GF-D8 (cell line): ENCODE measurements around the gene LDB2.
"Not testable (repeated sequence)": the region's sequence is repeated elsewhere in the genome, so short reads cannot be mapped to it uniquely, and the experiment has no call there.

Experiments
- DNase-seq: peaks from one replicate; lab custom pipeline; 2025; lab: John Stamatoyannopoulos, UW

LDB2 gene

DNA sequence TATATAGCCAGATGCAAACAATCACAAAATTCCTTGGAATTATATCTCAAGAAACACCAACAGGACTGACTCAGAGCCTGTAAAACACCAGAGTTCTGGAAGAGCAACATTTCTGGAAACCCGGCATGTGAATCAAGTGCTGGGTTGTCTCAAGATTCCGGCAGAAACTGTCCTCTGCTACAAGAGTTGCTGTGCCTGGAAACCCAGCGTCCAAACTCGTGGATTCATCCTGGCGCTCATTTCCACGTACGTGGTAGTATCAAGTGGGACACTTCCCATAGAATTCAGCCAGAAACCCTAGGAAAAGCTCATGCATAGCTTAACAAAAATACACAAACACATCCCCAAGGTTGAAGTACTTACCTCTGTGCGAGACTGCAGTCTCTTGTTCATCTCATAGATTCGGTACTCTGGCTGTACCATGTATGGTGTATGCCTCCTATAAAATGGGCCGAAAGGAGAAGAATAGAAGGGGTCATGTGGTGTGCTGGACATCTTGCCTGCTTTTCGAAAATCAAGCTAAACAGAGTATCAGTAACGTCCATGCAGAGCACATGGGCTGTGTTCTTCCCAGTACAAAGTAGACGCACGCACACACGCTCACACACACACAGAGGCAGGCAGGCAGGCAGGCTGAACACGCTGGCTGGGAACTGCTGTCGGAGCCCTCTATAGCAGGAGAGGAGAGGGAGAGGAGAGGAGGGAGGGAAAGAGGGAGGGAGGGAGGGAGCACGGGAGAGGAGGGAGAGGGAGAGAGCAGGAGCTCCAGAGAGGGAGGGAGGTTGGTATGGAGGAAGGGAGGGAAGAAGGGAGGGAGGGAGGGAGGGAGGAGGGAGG lies at the start of gene LDB2:
Gene LDB2, minus strand, starts transcription at position 655 of the 837 bp plus-strand sequence.
- no peak for DNase-seq

DNA sequence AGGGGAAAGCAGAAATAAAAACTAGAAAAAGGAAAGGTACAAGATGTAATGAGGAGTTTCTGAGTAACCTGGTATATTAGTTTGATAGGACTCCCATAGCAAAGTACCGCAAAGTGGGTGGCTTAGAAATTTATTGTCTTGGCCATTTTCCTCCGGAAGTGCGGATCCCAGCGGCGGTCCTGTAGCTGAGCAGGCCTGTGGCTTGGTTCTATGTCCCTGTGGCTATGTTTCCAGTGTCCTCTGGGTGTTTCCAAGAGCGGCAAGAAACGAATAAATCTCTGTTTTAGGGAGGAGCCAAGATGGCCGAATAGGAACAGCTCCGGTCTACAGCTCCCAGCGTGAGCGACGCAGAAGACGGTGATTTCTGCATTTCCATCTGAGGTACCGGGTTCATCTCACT lies 44.0 kb upstream of the LDB2 start:
- DNase-seq, result no peak

DNA sequence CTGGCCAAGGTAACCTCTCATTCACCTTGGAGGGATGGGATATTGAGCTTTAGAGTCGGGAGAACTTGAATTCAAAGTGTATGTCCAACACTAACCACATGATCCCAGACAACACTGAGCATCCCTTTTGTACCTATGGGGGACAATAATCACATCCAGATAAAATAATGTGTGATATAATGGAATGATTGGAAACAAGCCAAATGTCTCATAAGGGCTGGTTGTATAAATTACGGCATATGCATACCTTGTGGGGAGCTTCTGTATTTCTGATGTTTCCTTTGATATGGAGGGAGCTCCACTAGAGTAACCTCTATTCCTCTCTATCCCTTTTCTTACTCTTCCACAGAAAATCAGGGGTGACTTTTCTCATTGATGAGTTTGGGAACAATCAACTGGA lies 40.7 kb upstream of the LDB2 start:
- no peak for DNase-seq

DNA sequence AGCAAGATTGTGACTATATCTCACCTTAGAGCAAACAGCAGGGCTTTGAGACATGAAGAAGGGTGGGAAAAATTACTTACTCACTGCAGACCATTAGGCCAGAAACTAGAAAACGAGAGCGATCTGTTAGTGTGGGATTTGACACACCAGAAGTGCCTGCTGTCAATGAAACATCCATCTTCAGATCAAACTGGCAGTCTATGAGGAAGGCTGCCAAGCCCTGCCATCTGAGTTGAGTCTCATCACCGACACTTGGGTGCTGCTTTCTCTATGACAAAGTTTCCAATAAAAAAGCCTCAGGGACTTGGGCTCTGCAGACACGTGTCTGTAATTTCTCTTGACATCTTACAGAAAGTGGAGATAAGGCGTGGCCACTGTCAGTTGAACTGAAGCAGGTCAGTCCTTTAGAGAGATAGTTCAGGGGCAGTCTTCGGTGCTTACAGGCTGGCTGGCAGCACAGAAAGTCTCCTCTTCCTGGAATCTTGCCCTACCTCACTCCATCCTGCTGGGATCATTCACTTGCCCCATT lies 40.1 kb upstream of the LDB2 start:
- DNase-seq, result no peak

DNA sequence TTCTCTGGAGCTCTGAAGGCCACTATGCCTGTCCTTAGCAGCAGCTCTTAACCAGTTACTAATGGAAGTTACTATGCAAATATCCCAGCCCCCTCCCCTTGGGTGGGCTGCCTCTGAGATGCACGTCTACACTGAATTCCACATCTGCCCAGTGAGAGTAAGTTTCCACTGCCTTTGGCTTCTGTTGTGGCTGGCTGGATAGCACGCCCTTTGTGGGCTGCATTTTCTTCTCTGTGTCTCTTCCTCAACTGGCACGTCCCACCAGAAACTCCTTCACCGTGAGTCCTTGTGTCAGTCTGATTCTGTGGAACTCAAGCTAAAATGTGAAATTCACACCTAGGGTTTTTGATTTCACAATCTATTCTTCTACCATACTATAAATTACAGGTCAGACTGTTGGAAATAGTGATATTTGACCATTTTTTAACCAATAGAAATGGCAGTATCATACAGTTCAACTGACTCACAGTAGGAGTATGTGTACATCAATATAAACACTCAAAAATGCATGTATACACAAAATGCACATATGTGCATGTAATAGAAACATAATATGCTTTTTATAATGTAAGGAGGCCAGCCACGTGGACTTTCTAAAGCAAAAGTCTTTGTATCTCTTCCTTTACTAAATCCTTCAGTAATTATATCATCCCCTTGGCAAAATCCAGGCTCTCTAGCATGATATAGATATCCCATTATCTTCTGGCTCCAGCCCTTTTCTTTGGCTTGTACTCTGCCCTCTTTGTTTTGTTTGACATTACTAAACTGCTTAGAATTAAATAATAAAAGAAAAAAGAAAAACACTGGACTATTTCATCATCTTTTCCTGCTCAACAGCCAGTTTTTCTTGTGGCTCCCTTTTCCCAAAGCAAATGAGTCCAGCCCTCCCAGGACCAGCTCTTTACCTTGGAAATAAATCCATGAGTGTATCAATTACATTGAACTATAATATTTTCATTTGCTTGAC lies 33.2 kb upstream of the LDB2 start:
- DNase-seq, result no peak

GRCh38 chr4:16926214-16926613 lies 27.8 kb upstream of the LDB2 start:
- no peak for DNase-seq

GRCh38 chr4:16918716-16919115 lies 20.3 kb upstream of the LDB2 start:
- DNase-seq, result not testable (repeated sequence)

- DNase-seq, result no peak
These were observed 18.4 kb upstream of the LDB2 start for GRCh38 chr4:16916719-16917337.

DNA sequence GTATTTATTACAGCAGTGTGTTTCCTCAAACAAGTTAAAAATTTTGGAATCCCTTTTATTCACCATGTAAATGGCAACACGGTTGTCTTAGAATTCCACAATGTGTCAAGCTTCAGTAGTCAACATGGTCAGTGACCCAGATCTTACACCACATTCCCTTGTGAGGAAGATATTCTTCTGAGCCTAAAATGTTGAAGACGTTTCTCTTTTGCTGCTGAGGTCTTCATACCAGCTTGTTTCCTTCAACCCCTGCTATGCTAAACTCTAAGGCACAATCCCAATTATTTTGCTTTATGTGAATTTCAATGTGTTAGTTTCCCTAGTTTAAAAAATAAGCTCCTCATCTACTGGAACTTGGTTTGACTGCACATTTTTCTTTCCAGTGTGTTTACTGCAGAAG lies 17.6 kb upstream of the LDB2 start:
- DNase-seq, result no peak

- no peak for DNase-seq
These were observed 15.8 kb upstream of the LDB2 start for GRCh38 chr4:16914208-16914607.

DNA sequence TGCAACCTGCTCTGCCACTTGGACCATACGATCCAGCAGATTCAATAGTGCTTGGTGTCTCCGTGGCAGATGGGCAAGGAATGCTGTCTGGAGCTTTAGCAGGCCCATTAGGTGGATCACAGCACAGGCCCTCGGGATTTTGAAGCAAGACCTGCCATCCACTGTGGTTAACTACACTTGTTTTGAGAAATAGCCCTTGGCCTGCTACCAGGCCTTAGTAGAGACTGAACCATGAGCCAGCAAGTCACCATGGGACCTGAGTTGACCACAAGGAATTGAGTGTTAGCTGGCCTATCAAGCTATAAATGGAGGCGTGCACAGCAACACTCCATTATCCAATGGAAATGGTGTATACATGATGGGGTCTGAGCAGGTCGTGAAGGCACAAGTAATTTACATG lies 14.5 kb upstream of the LDB2 start:
- DNase-seq, result no peak

- DNase-seq, result no peak
These were observed 10.8 kb upstream of the LDB2 start for GRCh38 chr4:16909281-16909680.

DNA sequence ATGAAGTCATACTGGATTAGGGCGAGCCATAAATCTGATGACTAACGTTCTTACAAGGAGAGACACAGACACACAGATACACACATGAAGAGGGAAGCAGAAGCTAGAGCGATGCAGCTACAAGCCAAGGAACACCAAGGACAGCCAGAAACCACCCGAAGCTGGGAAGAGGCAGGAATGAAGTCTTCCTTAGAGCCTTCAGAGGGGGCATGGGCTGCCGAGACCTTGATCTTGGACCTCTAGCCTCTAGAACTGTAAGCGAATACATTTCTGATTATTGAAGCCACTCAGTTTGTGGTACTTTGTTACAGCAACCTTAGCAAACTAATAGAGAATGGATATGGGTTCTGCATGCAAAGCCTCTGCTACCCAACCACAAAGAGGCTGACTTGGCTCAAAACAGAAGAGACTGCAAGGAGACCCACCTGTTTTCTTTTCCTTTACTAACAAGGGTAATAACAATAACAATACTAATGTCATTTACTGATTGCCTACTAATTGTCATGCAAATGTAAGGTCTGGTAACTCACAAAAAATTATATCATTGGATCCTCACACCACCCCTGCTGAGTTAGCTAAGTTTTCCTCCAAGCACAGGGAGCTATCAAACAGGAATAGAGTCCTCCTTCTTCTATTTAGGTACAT lies 10.1 kb upstream of the LDB2 start:
- DNase-seq, result no peak

DNA sequence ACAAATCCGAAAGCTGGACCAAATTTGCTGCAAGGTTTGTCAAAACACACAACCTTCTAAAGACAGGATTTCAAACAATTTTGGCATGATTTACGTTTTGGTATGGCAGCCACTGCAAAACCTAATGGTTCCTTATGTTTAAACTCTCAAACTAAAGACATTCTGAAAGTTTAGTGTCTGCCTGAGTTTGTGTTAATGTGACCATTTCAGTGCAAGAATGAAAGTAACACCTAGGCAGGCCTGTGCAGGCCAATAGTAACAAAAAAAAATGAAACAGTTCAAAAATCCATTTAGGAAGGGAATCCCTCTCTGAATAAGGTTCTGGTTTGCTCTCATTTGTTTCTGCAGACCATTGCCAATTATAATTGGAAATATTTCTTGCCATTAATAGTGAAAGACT lies 1.9 kb upstream of the LDB2 start:
- no peak for DNase-seq

- no peak for DNase-seq
These were observed 1.3 kb downstream of the LDB2 start for GRCh38 chr4:16896881-16897750.

GRCh38 chr4:16894406-16894805 lies 4.0 kb downstream of the LDB2 start:
- DNase-seq, result no peak

- DNase-seq, result no peak
These were observed 5.2 kb downstream of the LDB2 start for GRCh38 chr4:16893141-16893651.

DNA sequence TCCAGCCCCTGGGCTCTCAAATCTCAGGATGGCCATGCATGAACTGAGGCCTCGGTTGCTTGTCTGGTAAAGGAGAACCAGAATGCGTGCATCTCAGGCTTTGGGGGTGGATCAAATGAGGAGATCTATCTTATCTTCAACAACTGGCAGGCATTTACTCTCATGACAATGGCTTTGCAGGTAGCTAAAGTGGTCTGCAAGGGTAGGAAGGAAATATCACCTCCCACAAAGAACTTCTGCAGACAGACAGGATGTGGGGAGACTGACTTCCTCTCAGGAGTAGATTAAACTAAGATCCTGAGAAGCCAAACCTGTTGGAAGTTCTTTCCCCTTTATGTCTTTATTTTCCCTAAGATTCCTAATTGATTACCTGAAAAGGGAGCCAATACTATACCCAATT lies 7.8 kb downstream of the LDB2 start:
- no peak for DNase-seq

- DNase-seq, result no peak
These were observed 8.5 kb downstream of the LDB2 start for GRCh38 chr4:16889945-16890344.

DNA sequence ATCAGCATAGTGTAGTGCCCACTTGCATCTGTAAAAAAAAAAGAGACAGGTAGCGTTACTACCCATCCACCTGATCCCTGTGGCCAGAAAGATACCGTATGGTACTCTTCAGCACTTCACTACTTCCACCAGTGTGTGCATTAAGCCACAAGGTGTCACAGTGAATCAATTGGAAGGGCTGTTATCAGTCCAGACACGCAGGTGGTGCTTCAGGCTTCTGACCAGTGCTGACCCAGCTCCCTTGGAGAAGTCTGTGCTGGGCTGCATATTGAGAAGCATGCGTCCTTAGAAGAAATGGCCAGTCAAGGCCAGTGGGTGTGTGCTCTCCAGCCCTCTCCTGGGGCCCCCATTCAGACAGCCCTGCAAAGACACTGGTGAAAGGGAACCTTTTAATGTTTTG lies 10.6 kb downstream of the LDB2 start:
- no peak for DNase-seq
